ENCODE results near the gene DGKA. TPM values are rescaled to one million over a fixed set of nuclear protein-coding genes. Genes with fewer than 3 reads are reported as not detected.
A peak's percentile ranks its signal among the peaks of the same experiment; 100 is the strongest.

Gene DGKA
- total and polyA plus RNA-seq, 2 of the 13 experiments (the other 11 are each of a cell fraction or from before 2014, with no cell fraction given) = 2.4 to 5.4 TPM

GRCh38 chr12:55973599-55974307, 42.8 kb downstream of the DGKA start, which contains the start of gene RAB5B (continued):
- peak; percentile 87; the same call in 1 of the 2 replicates for TF ChIP-seq LBX2 (CRISPR knock-in tag; IDR thresholded peaks at IDR 0.05; ENCODE audit: borderline replicate concordance)
- TF ChIP-seq ZBTB20 (CRISPR knock-in tag; IDR thresholded peaks at IDR 0.05; ENCODE audit: borderline replicate concordance, low read depth) = peak; percentile 56; the same call in 1 of the 2 replicates
- TF ChIP-seq NRL (CRISPR knock-in tag; IDR thresholded peaks at IDR 0.05; ENCODE audit: borderline replicate concordance) = peak; percentile 85; the same call in 1 of the 2 replicates
- TF ChIP-seq CREM (IDR thresholded peaks at IDR 0.05) = peak; percentile 95
- TF ChIP-seq CREM (CRISPR knock-in tag; IDR thresholded peaks at IDR 0.05) = no peak
- TF ChIP-seq RARA (CRISPR knock-in tag; IDR thresholded peaks at IDR 0.05) = peak; percentile 50
- TF ChIP-seq ZNF333 (CRISPR knock-in tag; IDR thresholded peaks at IDR 0.05; ENCODE audit: borderline replicate concordance) = peak; percentile 76; the same call in 1 of the 2 replicates
- TF ChIP-seq ZNF619 (CRISPR knock-in tag; IDR thresholded peaks at IDR 0.05) = peak; percentile 58; the same call in 1 of the 2 replicates
- TF ChIP-seq ATF7 (IDR thresholded peaks at IDR 0.05) = no peak
- TF ChIP-seq ATF7 (CRISPR knock-in tag; IDR thresholded peaks at IDR 0.05) = 0 out of 2 replicates have a peak, but pooled peaks have one; percentile 67
- peak; percentile 50; the same call in 1 of the 2 replicates for TF ChIP-seq ZNF230 (CRISPR knock-in tag; IDR thresholded peaks at IDR 0.05)
- peak; percentile 42 for TF ChIP-seq TFE3 (CRISPR knock-in tag; IDR thresholded peaks at IDR 0.05)
- TF ChIP-seq FOXO1 (CRISPR knock-in tag; IDR thresholded peaks at IDR 0.05) = peak; percentile 67
- 0 out of 2 replicates have a peak, but pooled peaks have one; percentile 57 for TF ChIP-seq ZFP37 (CRISPR knock-in tag; IDR thresholded peaks at IDR 0.05; ENCODE audit: borderline replicate concordance)
- TF ChIP-seq ZNF577 (CRISPR knock-in tag; IDR thresholded peaks at IDR 0.05; ENCODE audit: borderline replicate concordance, low read depth) = no peak
- peak; percentile 75 for TF ChIP-seq ZNF556 (CRISPR knock-in tag; IDR thresholded peaks at IDR 0.05; ENCODE audit: borderline replicate concordance)
- peak; percentile 75 for TF ChIP-seq PITX1 (CRISPR knock-in tag; IDR thresholded peaks at IDR 0.05)
- TF ChIP-seq ZNF710 (CRISPR knock-in tag; IDR thresholded peaks at IDR 0.05; ENCODE audit: borderline replicate concordance) = peak; percentile 51; the same call in 1 of the 2 replicates
- peak; percentile 51 for TF ChIP-seq HNRNPLL (IDR thresholded peaks at IDR 0.05; ENCODE audit: low read depth, low read length, poor library complexity, severe bottlenecking)
- peak; percentile 85; the same call in 1 of the 2 replicates for TF ChIP-seq GLI4 (CRISPR knock-in tag; IDR thresholded peaks at IDR 0.05; ENCODE audit: borderline replicate concordance)
- TF ChIP-seq IRF9 (CRISPR knock-in tag; IDR thresholded peaks at IDR 0.05; ENCODE audit: borderline replicate concordance) = peak; percentile 61; the same call in 1 of the 2 replicates
- TF ChIP-seq SOX5 (CRISPR knock-in tag; IDR thresholded peaks at IDR 0.05; ENCODE audit: borderline replicate concordance) = peak; percentile 24; the same call in 1 of the 2 replicates
- peak in 1 of 2 experiments; percentile 70; a peak in 1 of 4 replicates for TF ChIP-seq ATF4 (CRISPR knock-in tag; IDR thresholded peaks at IDR 0.05)
